GM12864 (cell line): ENCODE results near the gene HMGN1.

ENCODE experiments used
- DNase-seq: peaks from one replicate; pipeline ENCODE4 v3.0.0-alpha.2; 2011; ENCODE audit warnings: low read depth
- H3K4me3 ChIP-seq: 2 replicates; pipeline ENCODE4 v1.5.1; 2011; ENCODE audit warnings: mild to moderate bottlenecking, low read depth, low read length, control low read depth
- TF ChIP-seq, protein P1 (sequence below): IDR thresholded peaks from 2 replicates; pipeline ENCODE4 v1.5.1; 2011; ENCODE audit warnings: low read depth, mild to moderate bottlenecking, moderate library complexity, low read length, control low read depth, inconsistent platforms; ENCODE audit errors: missing control alignments

HMGN1 gene

GRCh38 chr21:39332175-39332574 is 16.7 kb downstream of the HMGN1 start:
- no peak overlapping the region for H3K4me3 ChIP-seq
- TF ChIP-seq, protein P1, sequence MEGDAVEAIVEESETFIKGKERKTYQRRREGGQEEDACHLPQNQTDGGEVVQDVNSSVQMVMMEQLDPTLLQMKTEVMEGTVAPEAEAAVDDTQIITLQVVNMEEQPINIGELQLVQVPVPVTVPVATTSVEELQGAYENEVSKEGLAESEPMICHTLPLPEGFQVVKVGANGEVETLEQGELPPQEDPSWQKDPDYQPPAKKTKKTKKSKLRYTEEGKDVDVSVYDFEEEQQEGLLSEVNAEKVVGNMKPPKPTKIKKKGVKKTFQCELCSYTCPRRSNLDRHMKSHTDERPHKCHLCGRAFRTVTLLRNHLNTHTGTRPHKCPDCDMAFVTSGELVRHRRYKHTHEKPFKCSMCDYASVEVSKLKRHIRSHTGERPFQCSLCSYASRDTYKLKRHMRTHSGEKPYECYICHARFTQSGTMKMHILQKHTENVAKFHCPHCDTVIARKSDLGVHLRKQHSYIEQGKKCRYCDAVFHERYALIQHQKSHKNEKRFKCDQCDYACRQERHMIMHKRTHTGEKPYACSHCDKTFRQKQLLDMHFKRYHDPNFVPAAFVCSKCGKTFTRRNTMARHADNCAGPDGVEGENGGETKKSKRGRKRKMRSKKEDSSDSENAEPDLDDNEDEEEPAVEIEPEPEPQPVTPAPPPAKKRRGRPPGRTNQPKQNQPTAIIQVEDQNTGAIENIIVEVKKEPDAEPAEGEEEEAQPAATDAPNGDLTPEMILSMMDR: no peak
- DNase-seq: no peak

- TF ChIP-seq, protein P1: no peak
- H3K4me3 ChIP-seq: no peak overlapping the region
- DNase-seq: no peak
Measured at GRCh38 chr21:39330001-39330400, 18.9 kb downstream of the HMGN1 start.

GRCh38 chr21:39327727-39328126 is 21.2 kb downstream of the HMGN1 start:
- TF ChIP-seq, protein P1: no peak
- DNase-seq: no peak
- no peak overlapping the region for H3K4me3 ChIP-seq

DNA sequence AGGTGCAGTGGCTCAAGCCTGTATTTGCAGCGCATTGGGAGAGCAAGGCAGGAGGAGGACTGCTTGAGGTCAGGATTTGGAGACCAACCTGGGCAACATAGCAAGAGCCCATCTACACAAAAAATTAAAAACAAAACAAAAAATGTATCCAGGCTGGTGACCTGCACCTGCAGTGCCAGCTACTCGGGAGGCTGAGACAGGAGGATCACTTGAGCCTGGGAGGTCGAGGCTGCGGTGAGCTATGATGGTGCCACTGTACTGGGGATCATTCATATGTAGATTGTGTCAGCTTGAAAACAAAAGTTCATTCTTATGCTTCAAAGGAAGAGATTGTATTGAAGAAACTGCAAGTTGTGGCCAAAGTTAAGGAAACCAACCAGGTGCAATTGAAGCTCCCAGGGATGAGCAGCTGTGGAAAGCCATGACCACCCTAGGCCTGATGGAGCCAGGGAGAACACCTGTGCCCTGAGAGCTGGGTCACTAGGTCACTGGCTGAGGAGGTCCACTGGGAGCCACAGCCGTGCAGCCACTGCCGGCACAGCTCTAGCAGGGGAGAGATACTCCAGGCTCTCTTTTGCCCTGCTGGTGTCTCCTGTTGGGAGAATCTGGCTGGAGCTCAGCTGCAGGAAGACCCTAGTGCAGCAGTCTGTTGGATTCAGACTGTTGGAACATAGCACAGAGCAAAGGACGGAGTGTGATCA is 22.1 kb downstream of the HMGN1 start:
- TF ChIP-seq, protein P1: no peak

GRCh38 chr21:39325458-39325857 is 23.4 kb downstream of the HMGN1 start:
- no peak overlapping the region for H3K4me3 ChIP-seq
- no peak for DNase-seq
- TF ChIP-seq, protein P1: no peak

More for the DNA sequence above, 22.1 kb downstream of the HMGN1 start:
- H3K4me3 ChIP-seq: no peak overlapping the region
- DNase-seq: no peak

- H3K4me3 ChIP-seq: no peak overlapping the region
- DNase-seq: no peak
- TF ChIP-seq, protein P1: no peak
Measured at GRCh38 chr21:39321424-39321823, 27.5 kb downstream of the HMGN1 start.

DNA sequence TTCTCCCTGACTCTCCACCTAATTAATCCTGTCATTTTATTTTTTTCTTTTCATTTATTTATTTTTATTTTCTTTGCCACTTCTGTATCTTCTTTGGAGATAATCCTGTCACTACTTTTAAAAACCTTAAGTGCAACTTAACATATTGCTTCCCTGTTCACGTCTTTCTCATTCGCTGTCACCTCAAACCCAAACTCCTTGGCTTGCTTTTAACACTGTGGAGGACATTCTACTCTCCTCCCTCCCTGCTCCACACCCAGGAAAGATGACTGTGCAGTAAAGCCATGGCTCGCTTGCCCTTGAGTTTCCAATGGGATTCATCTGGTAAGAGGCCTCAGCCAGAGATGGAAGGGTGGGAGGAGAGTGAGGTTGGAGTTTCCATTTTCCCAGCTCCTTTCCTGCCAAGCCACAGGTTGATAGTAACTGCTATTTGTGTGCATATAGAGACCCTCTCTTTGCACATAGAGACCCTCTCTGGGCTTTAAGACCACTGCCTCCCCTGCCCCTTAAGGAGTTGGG is 29.0 kb downstream of the HMGN1 start:
- DNase-seq: no peak
- no peak overlapping the region for H3K4me3 ChIP-seq
- TF ChIP-seq, protein P1: no peak
